DMS114 treated with DMSO at 0.1 percent for 48 hours (cell line): ENCODE measurements around the gene CBX4.

Source experiments
- DNase-seq: peaks from one replicate; lab custom pipeline; 2025; ENCODE audit not compliant: unreplicated experiment; lab: John Stamatoyannopoulos, UW

CBX4 gene

DNA sequence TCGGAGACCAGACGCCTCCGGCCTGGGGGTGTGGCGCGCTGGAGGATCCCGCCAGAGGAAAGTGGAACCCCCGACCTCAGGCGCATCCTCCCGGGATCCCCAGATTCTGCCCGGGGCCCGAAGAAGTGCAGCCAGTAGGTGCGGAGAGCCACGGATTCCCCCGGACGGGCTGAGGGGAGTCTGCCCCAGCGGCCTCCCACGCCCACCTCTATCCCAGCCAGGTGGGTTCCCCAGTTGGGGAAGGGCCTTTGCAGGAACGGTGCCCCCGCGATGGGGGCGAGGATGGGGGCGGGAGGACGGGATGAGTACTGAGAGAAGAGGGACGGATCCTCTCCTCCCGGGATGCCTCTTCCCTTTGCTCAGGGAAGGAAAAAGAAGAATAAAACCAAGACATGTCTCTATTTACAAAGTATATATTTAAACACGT, 47.5 kb downstream of the CBX4 start:
- no peak for DNase-seq

GRCh38 chr17:79790805-79791734, 48.2 kb downstream of the CBX4 start:
- DNase-seq = no peak

DNA sequence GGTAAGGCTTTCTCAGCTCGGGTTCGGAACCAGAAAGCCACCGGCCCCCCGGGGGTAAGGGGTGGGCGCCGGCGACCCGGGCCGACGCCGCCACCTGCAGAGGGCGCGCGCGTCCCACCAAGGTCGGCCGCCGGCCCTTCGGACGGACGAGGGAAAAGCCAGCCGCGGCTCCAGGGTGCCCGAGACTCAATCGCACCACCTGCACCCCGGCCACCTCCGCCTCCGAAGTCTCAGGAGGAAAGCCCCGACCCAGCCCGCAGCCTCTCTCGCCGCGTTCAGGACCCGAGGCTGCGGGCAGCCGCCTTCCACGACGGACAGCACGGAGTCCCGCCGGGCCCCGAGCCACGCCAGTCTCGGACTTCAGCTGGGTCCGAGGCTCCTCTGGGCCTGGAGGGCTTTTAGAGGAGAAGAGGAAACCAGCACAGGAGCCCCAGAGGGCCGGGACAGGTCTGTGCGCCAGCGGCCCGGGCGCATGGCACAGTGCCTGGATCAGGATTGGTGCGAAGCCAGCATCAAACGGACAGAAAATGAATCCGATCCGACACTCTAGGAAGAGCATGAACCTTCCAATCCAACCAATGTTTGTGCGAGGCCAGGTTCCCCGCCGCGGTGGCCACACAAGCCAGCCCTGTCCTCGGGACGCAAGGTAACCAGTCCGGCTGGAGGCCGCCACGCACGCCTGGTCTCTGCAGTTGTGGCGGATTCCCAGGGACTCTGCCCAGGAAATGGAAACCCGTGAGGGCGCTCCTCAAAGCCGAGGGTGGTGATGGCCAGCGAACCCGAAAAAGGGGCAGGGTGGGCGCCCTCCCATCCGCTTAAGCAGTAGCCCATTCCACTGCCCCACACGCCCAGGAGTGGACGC, 49.1 kb downstream of the CBX4 start:
- DNase-seq = no peak

DNA sequence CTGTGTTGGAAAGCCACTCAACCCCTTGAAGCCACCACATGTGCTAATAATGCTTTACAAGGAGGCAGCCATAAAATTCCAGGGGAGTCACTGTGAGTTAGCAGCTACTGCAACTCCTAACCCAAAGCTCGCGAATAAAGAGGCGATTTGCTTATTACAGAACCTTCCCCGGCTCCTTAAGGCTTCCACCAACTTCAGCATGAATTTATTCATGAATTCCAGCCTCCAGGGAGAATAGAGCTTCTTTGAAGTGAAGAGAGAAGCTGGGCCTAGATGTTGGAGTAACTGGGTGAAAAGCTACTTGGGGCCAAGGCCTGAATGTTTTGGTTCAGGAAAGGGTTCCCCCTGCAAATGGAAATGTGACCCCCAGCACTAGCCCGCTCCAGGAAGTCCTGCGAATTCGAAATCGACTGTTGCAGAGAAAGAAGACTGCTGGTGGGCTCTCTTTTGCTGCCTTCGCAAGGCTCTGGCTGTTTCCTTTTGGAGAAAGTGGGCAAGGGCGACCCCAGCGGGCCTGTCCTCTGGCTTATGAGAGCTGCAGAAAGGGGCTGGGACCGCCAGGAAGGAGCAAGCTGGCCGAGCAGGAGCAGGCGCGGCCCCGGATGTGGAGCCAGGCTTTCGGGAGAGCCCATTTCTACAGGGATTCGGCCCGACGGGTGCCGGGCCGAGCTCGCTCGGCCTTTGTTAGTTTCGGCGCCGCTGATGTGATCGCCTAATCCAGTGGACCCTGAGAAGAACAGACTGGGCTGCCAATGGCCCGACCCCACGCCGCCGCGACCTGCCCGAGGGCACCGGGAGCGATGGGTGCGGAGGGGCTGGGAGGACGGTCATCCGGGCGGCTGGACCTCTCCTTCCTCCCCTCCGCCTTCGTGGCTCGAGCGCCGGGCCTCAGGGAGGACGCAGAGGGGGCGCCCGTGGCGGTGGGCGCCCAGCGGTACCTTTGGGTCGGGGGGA, 50.0 kb downstream of the CBX4 start:
- DNase-seq = no peak

DNA sequence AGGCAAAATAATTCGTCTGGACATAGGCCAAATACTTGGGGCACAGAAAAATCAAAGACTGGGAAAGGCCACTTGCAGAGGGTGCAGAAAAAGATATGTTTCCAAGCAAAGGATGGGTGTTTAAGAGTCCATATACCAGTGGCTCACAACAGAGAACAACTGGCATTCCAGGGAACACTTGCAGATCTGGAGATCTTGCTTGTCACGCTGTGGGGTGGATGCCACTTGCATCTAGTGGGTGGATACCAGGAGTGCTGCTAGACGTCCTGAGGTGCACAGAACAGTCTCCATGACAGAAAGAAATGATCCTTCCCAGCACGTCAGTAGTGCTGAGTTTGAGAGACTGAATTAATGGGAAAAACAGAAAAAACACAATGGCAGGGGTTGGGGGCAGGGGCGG, 50.8 kb downstream of the CBX4 start:
- no peak for DNase-seq

DNA sequence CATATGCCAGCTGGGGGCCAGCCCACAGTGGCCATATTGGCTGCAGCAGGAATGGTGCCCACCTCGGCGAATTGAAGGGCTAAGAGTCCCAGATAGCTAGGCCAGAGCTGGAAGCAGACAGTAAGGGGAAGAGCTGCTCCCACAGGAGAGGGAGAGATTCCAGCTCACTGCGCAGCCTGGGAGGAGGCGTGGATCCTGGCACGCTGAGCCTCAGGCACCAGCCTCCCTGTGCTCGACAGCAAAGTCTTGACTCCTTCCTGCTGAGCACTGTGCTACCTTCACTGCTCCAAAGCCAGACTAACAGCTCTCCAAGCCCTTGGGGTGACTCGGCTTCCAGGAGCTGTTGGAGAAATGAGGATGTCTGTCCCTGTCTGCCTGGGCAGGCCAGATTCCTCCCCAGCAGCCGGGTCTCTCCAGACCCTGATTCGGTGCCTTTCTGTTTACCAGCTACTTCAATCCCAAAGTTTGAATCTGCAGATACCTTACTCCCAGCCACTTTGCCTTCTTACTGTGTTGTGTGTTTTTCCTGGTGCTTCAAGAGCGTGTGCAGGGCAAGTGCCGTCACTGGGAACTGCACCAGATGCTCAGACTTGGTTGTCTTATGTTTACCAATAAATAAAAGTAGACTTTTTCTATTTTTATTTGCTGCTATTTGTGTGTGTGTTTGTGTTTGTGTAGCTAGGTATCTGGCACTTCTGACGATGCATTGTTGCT, 52.2 kb downstream of the CBX4 start:
- DNase-seq = no peak

- no peak for DNase-seq
These were observed 53.1 kb downstream of the CBX4 start for GRCh38 chr17:79785900-79786810.

DNA sequence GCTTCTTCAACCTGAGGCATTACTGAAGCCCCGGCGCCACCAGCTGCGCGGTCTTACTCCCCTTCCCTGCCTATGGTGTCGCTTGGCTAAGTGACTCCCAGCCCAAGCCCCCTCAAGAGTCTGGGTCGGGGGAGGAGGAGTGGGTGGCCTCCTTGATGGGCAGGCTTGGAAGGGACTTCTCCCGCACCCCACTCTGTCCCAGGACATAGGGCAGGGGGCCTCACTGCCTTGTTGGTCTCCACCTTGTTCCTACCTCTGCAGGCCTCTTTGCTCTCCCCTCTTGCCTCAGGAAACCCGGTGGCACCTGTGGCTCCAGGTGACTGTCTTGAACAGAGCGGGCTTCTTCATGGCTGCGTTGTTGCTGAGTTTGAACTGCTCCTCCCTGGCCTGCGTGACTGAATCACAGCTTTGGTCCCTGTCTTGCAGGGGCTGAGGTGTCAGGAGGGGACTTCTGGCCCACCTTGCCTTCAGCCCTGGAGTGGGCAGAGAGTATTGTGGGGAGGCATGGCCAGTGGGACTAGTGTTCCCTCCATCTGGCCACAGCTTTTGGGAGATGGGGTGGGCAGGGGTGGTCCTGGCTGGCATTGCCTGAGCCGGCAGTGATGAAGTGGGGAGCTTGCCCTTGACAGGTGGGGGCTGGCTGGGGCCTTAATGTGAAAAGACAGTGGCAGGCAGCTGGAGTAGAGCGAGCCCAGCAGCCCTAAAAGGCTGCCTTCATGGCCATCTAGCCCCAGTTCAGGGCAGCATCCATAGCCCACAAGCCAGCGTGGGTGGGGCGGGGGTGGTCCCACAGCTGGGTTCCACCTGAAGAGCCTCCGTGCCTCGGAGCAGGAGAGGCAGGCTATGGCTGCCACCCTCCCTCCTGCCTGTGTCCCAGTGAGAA, 54.0 kb downstream of the CBX4 start:
- DNase-seq = no peak

- DNase-seq = no peak
These were observed 54.8 kb downstream of the CBX4 start for GRCh38 chr17:79784353-79785016.

DNA sequence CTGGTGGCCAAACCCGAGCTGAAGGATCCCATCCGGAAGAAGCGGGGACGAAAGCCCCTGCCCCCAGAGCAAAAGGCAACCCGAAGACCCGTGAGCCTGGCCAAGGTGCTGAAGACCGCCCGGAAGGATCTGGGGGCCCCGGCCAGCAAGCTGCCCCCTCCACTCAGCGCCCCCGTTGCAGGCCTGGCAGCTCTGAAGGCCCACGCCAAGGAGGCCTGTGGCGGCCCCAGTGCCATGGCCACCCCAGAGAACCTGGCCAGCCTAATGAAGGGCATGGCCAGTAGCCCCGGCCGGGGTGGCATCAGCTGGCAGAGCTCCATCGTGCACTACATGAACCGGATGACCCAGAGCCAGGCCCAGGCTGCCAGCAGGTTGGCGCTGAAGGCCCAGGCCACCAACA, 55.3 kb downstream of the CBX4 start:
- DNase-seq = no peak
